RCC 7860 (cell line): ENCODE measurements around the gene CPSF4L.

Source experiments
- DNase-seq: peaks from one replicate; pipeline ENCODE4 v3.0.0-alpha.2; 2015; ENCODE audit warnings: low spot score
- FAIRE-seq: peaks from 2 replicates; lab custom pipeline; 2012; peaks lifted over from hg19 to GRCh38; lab: Jason Lieb, UNC

Gene CPSF4L

DNA sequence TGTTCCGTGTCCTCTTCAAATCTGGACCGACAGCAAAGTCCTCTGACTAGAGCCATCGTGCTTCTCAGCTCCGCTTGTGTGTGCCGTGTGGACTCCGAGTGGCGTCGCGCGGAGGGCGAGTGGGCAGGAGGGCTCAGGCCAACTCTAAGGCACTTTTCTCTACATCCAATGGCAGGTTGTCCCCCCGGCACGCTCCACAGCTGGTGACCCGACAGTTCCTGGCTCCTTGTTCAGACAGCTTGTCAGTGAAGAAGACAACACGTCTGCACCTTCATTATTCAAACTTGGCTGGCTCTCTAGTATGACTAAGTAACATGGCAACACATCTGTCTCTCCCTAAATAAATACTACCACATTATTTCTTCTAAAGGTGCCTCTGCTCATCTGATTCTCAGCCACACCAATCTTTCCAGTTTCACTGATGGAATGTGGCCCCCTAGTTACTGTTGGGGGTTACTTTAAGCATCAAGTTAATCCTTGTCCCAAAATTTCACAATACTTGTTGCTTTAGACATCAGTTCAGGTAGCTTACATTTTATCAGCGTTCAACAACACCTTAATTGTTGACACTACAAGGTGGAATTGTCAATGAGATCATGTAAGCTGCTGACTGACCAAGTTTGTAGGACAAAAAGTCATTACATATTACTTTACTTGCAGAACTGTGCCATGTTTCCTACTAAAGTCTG lies 53.4 kb downstream of the CPSF4L start:
- DNase-seq, result no peak
- FAIRE-seq, result no peak

DNA sequence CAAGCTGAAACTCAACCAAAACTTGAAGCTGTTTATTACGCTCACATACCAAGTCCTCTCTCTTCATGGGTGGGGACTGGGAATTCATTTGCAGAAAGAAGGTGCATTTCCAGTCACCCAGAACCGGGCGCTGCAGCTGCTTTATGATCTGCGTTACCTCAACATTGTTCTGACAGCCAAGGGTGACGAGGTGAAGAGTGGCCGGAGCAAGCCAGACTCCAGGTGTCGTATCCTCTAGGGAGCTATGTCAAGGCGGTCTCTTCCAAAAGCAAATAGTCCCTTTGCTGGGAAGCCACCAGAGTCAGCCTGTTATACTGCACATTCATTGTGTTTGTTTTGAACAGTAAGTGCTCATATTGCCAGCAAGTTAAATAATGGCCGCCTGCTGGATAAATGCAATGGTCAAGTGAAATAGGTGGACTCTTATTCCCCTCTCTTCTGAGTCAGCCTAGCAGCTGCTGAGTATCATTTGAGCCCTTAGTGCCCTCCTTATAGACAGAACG lies 56.2 kb downstream of the CPSF4L start:
- no peak for FAIRE-seq
- DNase-seq, result no peak

DNA sequence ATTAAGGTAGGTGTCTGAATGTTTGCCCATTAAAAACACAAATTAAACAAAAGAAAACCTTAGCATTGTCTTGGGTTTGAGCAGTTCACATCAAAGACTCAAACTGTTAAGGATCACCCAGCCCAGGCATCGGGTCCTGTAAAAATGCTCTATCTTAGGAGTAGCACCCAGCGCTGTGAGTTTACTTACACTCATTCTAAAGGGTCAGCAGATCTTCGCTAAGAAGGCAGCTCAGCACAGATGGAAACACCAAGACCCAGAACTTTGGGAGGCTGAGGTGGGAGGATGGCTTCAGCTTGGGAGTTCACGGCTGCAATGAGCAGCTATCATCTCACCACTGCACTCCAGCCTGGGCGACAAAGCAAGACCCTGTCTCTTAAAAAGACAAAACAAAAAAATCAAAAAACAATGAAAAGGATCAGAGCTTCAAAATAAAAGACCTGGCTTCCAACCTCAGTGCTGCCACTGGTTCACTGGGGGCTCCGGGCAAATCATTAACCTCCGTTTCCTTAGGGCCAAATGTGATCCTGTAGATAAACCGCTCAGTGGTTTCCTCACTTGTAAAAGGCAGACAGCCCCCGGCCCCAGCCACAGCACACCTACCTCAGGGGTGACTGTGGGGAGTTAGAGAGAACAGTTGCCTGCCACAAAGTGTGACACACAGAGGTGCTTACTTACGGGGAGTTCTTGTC lies 57.7 kb downstream of the CPSF4L start:
- no peak for FAIRE-seq
- no peak for DNase-seq

DNA sequence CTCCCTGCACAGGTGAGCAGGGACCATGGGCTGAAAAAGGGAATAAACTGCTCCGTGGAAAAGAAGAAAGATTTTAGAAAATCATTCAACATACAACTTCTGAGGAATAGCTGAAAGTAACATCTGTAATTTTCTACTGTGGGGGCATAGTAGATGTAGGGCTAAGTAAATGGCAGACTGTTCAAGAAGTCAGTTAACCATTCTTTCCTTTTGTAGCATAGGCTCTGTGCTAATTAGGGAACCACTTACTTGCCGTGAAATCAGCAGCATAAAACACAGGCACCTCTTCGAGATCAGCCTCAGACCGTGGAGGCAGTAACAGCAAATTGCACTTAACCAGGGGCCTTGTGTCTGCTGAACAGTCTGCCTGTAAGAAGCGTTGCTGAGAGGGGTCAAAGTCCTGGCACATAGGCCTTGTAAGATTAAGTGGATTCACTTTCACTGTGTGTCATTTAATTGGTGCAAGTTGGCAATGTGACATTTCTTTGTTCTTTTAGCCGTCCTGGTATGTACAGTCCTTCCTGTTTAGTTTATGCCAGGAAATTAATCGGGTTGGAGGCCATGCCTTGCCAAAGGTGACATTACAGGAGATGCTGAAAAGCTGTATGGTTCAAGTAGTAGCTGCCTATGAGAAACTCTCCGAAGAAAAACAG lies 58.4 kb downstream of the CPSF4L start:
- DNase-seq (no peak), FAIRE-seq (no peak)

DNA sequence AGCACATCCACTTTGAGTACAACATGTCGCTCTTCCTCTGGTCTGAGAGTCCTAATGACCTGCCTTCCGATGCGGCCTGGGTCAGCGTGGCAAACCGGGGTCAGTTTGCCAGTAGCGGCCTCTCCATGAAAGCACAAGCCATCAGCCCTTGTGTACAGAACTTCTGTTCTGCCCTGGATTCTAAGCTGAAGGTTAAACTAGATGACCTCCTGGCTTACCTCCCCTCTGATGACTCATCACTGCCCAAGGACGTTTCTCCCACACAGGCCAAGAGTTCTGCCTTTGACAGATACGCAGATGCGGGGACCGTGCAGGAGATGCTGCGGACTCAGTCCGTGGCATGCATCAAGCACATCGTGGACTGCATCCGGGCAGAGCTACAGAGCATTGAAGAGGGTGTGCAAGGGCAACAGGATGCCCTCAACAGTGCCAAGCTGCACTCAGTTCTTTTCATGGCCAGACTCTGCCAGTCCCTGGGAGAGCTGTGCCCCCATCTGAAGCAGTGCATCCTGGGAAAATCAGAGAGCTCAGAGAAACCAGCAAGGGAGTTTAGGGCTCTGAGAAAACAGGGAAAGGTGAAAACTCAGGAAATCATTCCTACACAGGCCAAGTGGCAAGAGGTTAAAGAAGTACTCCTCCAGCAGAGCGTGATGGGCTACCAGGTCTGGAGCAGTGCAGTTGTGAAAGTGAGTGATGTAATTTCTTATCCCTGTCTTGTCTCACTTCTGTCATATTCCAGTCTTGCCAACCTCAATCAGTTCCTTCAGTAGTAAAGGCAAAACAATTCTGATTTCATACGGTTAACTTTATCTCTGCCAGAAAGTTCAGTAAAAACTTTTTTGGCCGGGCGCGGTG lies 60.2 kb downstream of the CPSF4L start:
- no peak for DNase-seq
- no peak for FAIRE-seq

- FAIRE-seq, result no peak
Observed at GRCh38 chr17:73200476-73200875, 61.2 kb downstream of the CPSF4L start.

GRCh38 chr17:73199751-73200317 lies 61.8 kb downstream of the CPSF4L start:
- no peak for DNase-seq
- no peak for FAIRE-seq

More at GRCh38 chr17:73200476-73200875, 61.2 kb downstream of the CPSF4L start:
- DNase-seq, result no peak

DNA sequence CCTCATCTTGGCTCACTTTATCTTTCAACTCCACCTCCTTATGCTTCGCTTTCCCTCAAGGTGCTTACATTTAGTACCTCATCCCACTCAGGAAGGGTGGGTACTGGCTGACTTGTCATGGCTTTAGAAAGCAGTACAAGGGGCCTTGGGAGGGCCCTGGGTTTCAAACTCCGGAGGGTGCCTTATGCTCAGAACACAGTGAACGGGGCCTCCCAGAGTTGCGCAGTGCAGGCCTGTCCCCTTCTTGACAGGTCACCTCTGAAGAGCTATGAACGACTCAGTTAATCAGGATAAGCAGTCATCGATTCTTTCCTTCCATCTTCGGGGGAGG lies 62.8 kb downstream of the CPSF4L start:
- FAIRE-seq, result no peak

More for the DNA sequence above, 62.8 kb downstream of the CPSF4L start:
- no peak for DNase-seq
